Fibroblast of villous mesenchyme (primary cell): ENCODE results near the gene MAFF. TPM values are rescaled to one million over a fixed set of nuclear protein-coding genes. Genes with fewer than 3 reads are reported as not detected.

Experiments
- DNase-seq: peaks from one replicate; pipeline ENCODE4 v3.0.0-alpha.2; 2010; ENCODE audit warnings: low read depth
- H3K4me3 ChIP-seq: 2 replicates; pipeline ENCODE4 v1.5.1; 2011; ENCODE audit warnings: low read depth, mild to moderate bottlenecking, low read length
- CTCF ChIP-seq: IDR thresholded peaks from 2 replicates; pipeline ENCODE4 v1.5.1; 2012; ENCODE audit warnings: low read depth, mild to moderate bottlenecking, low read length; ENCODE audit not compliant: insufficient read depth
- total RNA-seq: library from RNA; depleted of rRNA; stranded (reverse); fragments of >200 nt; gene quantifications from 2 replicates; pipeline ENCODE4 v1.2.3, GENCODE V29; 2012

The MAFF gene
- total RNA-seq, 1 donor, result 19.4 TPM

DNA sequence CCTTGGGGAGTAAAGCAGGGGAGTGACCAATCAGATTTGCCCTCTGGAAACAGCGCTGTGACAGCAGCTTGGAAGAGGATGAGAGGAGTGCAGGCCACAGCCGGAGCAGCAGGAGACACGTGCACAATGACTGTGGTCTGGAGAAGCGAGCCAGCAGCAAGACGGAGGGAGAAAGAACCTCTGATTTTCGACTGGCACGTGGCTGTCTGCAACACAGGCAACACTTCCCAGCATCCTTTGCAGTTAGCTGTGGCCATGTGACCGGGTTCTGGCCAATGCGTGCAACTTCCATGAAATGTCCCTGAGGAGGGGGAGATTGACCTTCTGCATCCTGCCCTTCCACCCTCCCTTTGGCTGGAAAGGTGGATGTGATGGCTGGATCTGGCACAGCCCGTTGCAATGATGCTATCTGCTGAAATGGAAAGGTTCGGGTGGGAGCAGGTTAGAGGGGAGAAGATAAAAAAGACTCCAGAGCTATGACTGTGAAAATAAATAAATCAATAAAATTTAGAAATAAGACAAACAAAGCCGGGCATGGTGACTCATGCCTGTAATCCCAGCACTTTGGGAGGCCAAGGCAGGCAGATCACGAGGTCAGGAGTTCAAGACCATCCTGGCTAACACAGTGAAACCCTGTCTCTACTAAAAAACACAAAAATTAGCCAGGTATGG is 35.7 kb upstream of the MAFF start:
- TF ChIP-seq CTCF, result no peak
- peak; percentile 33 for DNase-seq
- H3K4me3 ChIP-seq, result no peak overlapping the region

DNA sequence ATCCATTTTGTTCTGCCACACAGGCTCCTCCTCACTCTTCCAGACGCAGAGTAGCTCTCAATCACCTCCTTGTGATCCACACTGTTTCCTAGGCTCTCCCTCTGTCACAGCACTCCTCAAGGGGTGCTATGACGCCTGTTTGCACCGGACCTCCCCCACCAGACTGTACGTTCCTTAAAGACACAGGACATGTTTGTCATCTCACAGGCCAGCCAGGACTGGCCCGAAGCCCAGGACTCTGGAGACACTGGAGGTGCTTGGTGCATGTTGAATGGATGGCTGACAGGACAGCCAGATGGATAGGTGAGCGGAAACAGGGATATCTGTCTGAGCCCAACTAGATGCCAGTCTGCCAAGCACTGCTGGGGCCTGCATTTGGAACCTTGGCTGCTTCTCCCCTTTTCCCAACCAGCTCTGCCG is 33.8 kb upstream of the MAFF start:
- H3K4me3 ChIP-seq, result no peak overlapping the region
- no peak for TF ChIP-seq CTCF
- DNase-seq, result no peak

DNA sequence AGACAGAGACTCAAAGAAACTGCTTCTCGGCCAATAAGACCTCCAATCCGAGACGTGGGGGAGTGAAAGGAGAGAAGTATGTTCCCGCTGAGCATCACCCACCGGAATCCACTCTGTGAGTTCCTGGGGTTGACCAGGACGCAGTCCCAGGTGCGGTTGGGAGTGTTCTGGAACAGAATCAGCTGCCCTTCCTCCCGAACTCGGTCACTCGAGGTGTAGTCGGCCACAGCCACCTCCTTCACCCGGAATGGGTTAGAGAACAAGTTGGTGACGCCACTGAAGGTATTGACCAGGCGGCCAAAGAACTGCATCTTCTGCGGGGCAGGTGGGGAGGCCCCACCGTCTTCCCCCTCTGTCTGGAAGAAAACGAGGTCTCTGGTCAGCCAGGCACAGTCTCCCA is 32.7 kb upstream of the MAFF start:
- no peak for TF ChIP-seq CTCF
- DNase-seq, result no peak
- H3K4me3 ChIP-seq, result no peak overlapping the region

- no peak overlapping the region for H3K4me3 ChIP-seq
- no peak for TF ChIP-seq CTCF
- DNase-seq, result no peak
Measured at GRCh38 chr22:38170469-38170868, 31.3 kb upstream of the MAFF start.

DNA sequence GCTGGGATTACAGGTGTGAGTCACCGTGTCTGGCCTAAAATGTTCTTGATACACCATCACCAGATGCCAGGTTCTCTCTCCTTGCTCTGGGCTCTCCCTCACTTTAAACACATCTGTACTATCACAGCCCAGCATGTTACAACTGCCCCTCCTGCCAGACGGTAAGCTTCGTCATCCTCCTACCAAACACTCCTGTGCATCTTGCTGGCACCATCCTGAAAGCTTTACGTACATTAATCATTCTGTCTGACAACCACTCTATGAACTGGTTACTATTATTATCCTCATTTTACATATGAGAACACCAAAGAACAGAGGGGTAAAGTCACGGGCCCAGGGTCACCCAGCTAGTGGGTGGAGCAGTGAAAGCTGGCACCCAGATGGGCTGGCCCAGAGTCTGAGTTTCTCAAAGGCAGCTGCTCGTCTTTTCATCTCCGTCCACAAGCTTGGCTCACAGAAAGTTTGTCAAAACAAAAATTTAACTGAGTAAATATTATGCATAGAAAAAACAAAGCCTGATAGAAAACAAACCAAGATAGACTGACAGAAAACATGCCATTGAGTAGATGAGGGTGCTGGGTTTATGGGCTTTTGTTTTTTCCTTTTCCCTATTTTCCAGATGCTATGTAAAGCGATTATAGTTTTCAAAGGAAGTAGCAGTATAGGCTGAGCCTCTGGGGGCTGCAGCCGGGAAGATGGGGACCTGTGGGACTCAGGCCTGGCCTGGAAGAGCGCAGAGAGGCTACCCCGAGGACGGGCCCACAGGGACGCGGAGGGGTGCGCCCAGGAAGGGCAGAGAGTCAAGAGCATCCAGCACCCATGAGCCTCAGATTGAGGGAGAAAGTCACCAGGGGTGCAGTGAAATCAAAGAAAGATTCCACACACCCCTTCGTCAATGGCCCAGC is 29.6 kb upstream of the MAFF start:
- no peak overlapping the region for H3K4me3 ChIP-seq
- TF ChIP-seq CTCF, result no peak
- DNase-seq, result no peak

DNA sequence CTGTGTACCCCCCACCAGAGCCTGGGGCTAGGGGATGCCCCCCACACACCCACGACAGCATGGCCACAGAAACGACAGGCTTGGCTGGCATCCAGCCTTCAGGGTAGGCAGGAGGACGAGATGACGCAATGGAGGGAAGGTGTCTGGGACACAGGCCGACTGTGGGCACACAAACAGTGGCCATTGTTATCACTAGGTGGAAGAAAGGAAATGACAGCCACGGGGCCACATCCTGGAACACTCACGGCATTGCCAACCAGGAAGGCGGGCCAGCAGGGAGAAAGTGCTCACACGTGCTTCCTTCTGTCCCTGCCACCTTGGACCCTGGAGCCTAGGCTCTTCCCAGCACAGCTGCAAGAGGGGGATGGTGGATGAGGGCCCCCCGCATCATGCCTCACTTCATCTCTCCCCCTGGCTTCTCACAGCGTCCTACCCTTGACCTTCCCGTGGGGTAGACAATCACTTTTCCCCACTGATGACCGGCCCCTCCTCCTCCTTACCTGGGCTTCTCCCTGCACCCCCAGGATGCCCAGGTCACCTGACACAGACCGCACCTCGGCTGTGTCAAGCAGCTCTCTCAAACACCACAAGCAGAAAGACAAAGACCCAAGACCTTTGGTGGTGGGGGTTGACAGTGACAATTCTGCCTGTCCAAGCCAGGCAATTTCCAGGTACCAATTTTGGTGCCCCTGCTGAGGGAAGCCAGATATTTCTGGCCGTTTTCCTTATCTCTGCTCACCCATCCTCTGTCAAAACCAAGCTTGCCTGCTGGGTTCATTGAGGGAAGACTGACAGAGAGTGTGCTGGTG is 28.8 kb upstream of the MAFF start:
- TF ChIP-seq CTCF, result no peak
- H3K4me3 ChIP-seq, result no peak overlapping the region
- DNase-seq, result no peak
